Small intestine (tissue), 7 donors: Measurements from ENCODE around the gene COL26A1. TPM values are rescaled to one million over a fixed set of nuclear protein-coding genes. Genes with fewer than 3 reads are reported as not detected.
A peak's percentile ranks its signal among the peaks of the same experiment; 100 is the strongest.
"Not testable (repeated sequence)": the region's sequence is repeated elsewhere in the genome, so short reads cannot be mapped to it uniquely, and the experiment has no call there.

Experiments used
- DNase-seq, 2 donors: peaks; one replicate each; pipeline versions ENCODE4 v3.0.0 to v3.0.0-alpha.2; 2013
- FAIRE-seq: peaks from 2 replicates; lab custom pipeline; 2012; peaks lifted over from hg19 to GRCh38; lab: Jason Lieb, UNC
- H3K27ac ChIP-seq, 3 donors: one replicate each; pipeline ENCODE4 v1.5.1; 2013; ENCODE audit warnings: low read length in 2 of 3, mild to moderate bottlenecking in 2 of 3, control low read depth in 1 of 3, inconsistent platforms in 1 of 3, low read depth in 1 of 3, moderate library complexity in 1 of 3
- H3K27me3 ChIP-seq, 3 donors: one replicate each; pipeline ENCODE4 v1.6.1; 2013; ENCODE audit warnings: low read length in 3 of 3, inconsistent platforms in 1 of 3; ENCODE audit not compliant: control insufficient read depth in 3 of 3, insufficient read depth in 3 of 3
- H3K36me3 ChIP-seq, 3 donors: one replicate each; pipeline ENCODE4 v1.6.1; 2013; ENCODE audit warnings: low read length in 3 of 3, inconsistent platforms in 1 of 3, low read depth in 1 of 3, mild to moderate bottlenecking in 1 of 3, moderate library complexity in 1 of 3; ENCODE audit not compliant: control insufficient read depth in 3 of 3, insufficient read depth in 2 of 3
- H3K4me1 ChIP-seq, 3 donors: one replicate each; pipeline ENCODE4 v1.6.1; 2013; ENCODE audit warnings: low read length in 2 of 3, inconsistent platforms in 1 of 3, low read depth in 1 of 3, mild to moderate bottlenecking in 1 of 3, moderate library complexity in 1 of 3; ENCODE audit not compliant: control insufficient read depth in 3 of 3, insufficient read depth in 2 of 3
- H3K4me3 ChIP-seq, 3 donors: one replicate each; pipeline ENCODE4 v1.5.1; 2013; ENCODE audit warnings: low read length in 3 of 3, control low read depth in 1 of 3, inconsistent platforms in 1 of 3, low read depth in 1 of 3, mild to moderate bottlenecking in 1 of 3, moderate library complexity in 1 of 3
- H3K9me3 ChIP-seq, 2 donors: one replicate each; pipeline ENCODE4 v1.6.1; 2013; ENCODE audit warnings: low read depth in 1 of 2, low read length in 1 of 2; ENCODE audit not compliant: control insufficient read depth in 2 of 2, insufficient read depth in 1 of 2
- WGBS, 3 donors: extraction: QIAGEN DNeasy Blood & Tissue Kit; methylation state at CpG; one replicate each; pipeline ENCODE4 v1.1.7; 2013; 5-methylcytosine and 5-hydroxymethylcytosine counted together
- polyA plus RNA-seq, 4 donors: library from polyadenylated mRNA; stranded (reverse) in 3 of 4; unstranded in 1 of 4; fragments of 200-250 nt in 3 of 4; fragments of 120-200 nt in 1 of 4; gene quantifications; one replicate each; pipeline versions ENCODE4 v1.2.1 to v1.2.3, GENCODE V29; 2013
- donor health status: healthy with polysubstance abuse.
- donor health status: control.
- donor health status: control.
- donor health status: Bipolar disorder and iron deficiency.
- donor health status: healthy.

Gene COL26A1
- polyA plus RNA-seq, 4 donors = 0.10 to 0.12 TPM; not detected in 2

DNA sequence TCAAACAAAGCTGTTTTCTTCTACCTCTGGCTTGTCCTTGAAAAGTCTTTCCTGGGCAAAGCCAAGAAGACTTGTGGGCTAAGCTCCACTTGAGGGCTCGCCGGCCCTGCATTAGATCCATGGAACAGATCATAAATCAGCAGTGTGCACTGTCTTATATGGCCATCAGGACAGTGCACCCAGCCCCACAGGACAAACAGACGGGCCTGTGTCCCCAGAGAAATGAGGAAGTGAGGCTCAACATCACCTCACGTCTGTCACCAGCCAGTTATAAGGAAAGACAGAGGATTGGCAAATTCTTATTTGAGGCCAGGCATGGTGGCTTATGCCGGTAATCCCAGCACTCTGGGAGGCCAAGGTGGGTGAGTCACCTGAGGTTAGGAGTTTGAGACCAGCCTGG is 28.8 kb upstream of the COL26A1 start:
- DNase-seq = no peak
- H3K36me3 ChIP-seq = no peaks in the 10 kb centered on the region
- no peak overlapping the region for H3K4me3 ChIP-seq
- no peaks in the 10 kb centered on the region for H3K9me3 ChIP-seq
- no peaks in the 10 kb centered on the region for H3K27me3 ChIP-seq
- H3K27ac ChIP-seq = no peak overlapping the region
- no peak for FAIRE-seq
- no peaks in the 10 kb centered on the region for H3K4me1 ChIP-seq
- WGBS, 3 donors = 63 to 74% (median 69%) methylated on average over 5 of the region's 5 CpGs

GRCh38 chr7:101340379-101340778 is 22.3 kb upstream of the COL26A1 start:
- no peak overlapping the region for H3K27ac ChIP-seq
- DNase-seq (no peak), FAIRE-seq (no peak)
- H3K4me1 ChIP-seq = no peaks in the 10 kb centered on the region
- no peaks in the 10 kb centered on the region for H3K36me3 ChIP-seq
- H3K4me3 ChIP-seq = no peak overlapping the region
- no peaks in the 10 kb centered on the region for H3K27me3 ChIP-seq
- H3K9me3 ChIP-seq = no peaks in the 10 kb centered on the region
- WGBS, 3 donors = 85 to 88% (median 87%) methylated on average over 14 of the region's 14 CpGs

GRCh38 chr7:101342892-101343291 is 19.8 kb upstream of the COL26A1 start:
- no peak for DNase-seq
- H3K9me3 ChIP-seq = no peaks in the 10 kb centered on the region
- no peak overlapping the region for H3K27ac ChIP-seq
- no peak for FAIRE-seq
- no peak overlapping the region for H3K4me3 ChIP-seq
- 80 to 90% (median 84%) methylated on average over 7 of the region's 7 CpGs for WGBS, 3 donors
- no peaks in the 10 kb centered on the region for H3K4me1 ChIP-seq
- H3K36me3 ChIP-seq = no peaks in the 10 kb centered on the region
- no peaks in the 10 kb centered on the region for H3K27me3 ChIP-seq

- Histone ChIP-seq H3K27me3 (peaks cover 0 to 2% (median 0%) of the 10 kb centered on the region in 3 donors), H3K4me3 (no peak overlapping the region), H3K27ac (no peak overlapping the region), H3K36me3 (no peaks in the 10 kb centered on the region), H3K4me1 (peaks cover 0 to 2% (median 0%) of the 10 kb centered on the region in 3 donors), H3K9me3 (no peaks in the 10 kb centered on the region)
- no peak for DNase-seq
- FAIRE-seq = no peak
- WGBS, 3 donors = 93 to 96% (median 93%) methylated on average over 15 of the region's 15 CpGs
Observed at GRCh38 chr7:101347477-101347876, 15.2 kb upstream of the COL26A1 start.

DNA sequence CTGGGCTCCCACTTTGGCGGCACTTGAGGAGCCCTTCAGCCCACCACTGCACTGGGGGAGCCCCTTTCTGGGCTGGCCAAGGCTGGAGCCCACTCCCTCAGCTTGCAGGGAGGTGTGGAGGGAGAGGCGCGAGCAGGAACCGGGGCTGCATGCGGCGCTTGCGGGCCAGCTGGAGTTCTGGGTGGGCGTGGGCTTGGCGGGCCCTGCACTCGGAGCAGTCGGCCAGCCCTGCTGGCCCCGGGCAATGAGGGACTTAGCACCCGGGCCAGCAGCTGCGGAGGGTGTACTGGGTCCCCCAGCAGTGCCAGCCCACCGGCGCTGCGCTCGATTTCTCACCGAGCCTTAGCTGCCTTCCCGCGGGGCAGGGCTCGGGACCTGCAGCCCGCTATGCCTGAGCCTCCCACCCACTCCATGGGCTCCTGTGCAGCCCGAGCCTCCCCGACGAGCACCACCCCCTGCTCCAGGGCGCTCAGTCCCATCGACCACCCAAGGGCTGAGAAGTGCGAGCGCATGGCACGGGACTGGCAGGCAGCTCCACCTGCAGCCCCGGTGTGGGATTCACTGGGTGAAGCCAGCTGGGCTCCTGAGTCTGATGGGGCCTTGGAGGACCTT is 14.1 kb upstream of the COL26A1 start:
- H3K27ac ChIP-seq, H3K9me3 ChIP-seq, DNase-seq, H3K4me3 ChIP-seq, H3K36me3 ChIP-seq, FAIRE-seq, H3K27me3 ChIP-seq, H3K4me1 ChIP-seq: not testable (repeated sequence)
- WGBS, 3 donors = 91 to 97% (median 93%) methylated on average over 9 to 31 of the region's 32 CpGs

DNA sequence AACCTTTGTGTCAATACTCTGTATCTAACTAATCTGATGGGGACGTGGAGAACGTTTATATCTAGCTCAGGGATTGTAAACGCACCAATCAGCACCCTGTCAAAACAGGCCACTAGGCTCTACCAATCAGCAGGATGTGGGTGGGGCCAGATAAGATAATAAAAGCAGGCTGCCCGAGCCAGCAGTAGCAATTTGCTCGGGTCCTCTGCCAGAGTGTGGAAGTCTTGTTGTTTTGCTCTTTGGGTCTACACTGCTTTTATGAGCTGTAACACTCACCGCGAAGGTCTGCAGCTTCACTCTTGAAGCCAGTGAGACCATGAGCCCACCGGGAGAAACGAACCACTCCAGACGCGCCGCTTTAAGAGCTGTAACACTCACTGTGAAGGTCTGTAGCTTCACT is 13.4 kb upstream of the COL26A1 start:
- DNase-seq, FAIRE-seq, H3K9me3 ChIP-seq, H3K4me1 ChIP-seq, H3K4me3 ChIP-seq, H3K27ac ChIP-seq, H3K27me3 ChIP-seq, H3K36me3 ChIP-seq: not testable (repeated sequence)
- WGBS, 3 donors = 66 to 73% (median 69%) methylated on average over 12 of the region's 12 CpGs

DNA sequence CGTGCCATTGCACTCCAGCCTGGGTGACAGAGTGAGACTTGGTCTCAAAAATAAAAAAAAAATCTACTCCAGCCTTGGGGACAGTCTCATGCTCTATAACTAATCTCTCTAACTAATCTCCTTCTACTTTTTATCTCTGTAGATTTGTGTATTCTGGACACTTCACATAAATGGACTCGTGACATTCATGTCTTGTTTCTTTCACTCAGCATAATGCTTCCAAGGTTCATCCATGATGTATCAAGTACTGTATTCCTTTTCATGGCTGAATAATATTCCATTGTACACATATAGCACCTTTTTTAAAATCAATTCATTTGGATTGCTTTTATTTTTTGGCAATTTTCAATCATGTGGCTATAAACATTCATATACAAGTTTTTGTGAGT is 9.8 kb upstream of the COL26A1 start:
- peaks cover 0 to 2% (median 2%) of the 10 kb centered on the region in 3 donors for H3K27me3 ChIP-seq
- 12 to 46% (median 41%) methylated on average over 2 of the region's 2 CpGs for WGBS, 3 donors
- H3K4me3 ChIP-seq = no peak overlapping the region
- FAIRE-seq (no peak), DNase-seq (no peak)
- H3K27ac ChIP-seq = no peak overlapping the region
- H3K4me1 ChIP-seq = peaks cover 0 to 2% (median 0%) of the 10 kb centered on the region in 3 donors
- H3K36me3 ChIP-seq = no peaks in the 10 kb centered on the region
- H3K9me3 ChIP-seq = no peaks in the 10 kb centered on the region

DNA sequence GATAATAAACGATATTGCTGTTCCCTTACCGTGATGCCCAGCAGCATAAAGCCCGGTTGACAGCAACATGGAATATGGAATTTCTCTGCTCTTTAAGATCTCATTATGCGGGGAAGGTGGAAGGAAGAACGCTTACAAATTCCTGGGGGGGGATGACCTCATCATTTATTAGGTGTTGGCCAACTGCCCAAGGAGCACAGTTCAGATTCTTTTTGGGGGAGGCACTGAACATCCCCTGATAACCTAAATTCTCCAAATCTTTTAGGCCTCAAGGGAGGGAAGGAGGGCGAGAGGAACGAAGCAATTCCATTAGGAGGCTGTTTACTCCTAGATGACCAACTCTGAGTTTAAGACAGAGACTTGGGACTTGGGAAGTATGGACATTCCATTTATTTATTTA is 5.2 kb upstream of the COL26A1 start:
- peaks cover 2 to 9% (median 5%) of the 10 kb centered on the region in 3 donors for H3K27me3 ChIP-seq
- no peaks in the 10 kb centered on the region for H3K36me3 ChIP-seq
- 39 to 65% (median 50%) methylated on average over 7 of the region's 7 CpGs for WGBS, 3 donors
- no peak overlapping the region for H3K4me3 ChIP-seq
- DNase-seq (no peak), FAIRE-seq (no peak)
- H3K27ac ChIP-seq = no peak overlapping the region
- H3K4me1 ChIP-seq = no peaks in the 10 kb centered on the region
- H3K9me3 ChIP-seq = no peaks in the 10 kb centered on the region

DNA sequence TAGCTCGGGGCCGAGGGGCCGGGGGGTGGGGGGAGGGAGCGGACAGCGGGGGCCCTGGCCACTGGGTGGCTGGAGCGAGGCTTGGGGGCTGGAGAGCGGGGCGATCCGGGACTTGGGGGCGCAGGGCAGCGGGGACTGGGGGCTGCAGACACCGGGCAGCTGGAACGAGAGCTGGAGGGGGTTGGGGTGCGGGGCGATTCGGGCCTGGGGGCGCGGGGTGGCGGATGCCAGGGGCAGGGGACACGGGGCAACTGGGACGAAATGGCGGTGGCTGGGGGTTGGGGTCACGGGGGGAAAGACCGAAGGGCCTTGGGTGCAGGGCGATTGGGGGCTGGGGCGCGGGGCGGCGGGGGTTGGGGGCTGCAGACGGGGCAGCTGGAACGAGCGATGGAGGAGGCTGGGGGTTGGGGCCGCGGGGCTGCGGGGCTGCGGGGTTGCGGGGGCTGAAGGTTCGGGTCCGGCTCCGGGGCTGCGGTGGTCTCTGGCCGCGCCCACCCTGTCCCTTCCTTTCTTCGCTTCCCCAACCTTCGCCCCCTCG is 590 bp downstream of the COL26A1 start:
- no peaks in the 10 kb centered on the region for H3K36me3 ChIP-seq
- H3K4me1 ChIP-seq = no peaks in the 10 kb centered on the region
- WGBS, 3 donors = 2% methylated on average over 12 to 43 of the region's 46 CpGs
- H3K27me3 ChIP-seq = peaks cover 0 to 25% (median 15%) of the 10 kb centered on the region in 3 donors
- no peaks in the 10 kb centered on the region for H3K9me3 ChIP-seq
- H3K4me3 ChIP-seq = peak overlapping the region in 2 of 3 donors; percentile 27 to 37
- no peak overlapping the region for H3K27ac ChIP-seq
- no peak for DNase-seq
- no peak for FAIRE-seq
